ENCODE results near the gene CYTH2. TPM values are rescaled to one million over a fixed set of nuclear protein-coding genes. Genes with fewer than 3 reads are reported as not detected.

CYTH2 gene
- total RNA-seq, 1 donor from 2014 or later = 50.3 TPM

GRCh38 chr19:48480183-48480557 lies 11.0 kb downstream of the CYTH2 start:
- Histone ChIP-seq H4K20me1 (ENCODE audit: low read depth) (peaks cover 22% of the 10 kb centered on the region), H2AFZ (replicated peaks) (no peak overlapping the region), H3K79me2 (ENCODE audit: low read depth) (no peaks in the 10 kb centered on the region), H3K4me1 (no peaks in the 10 kb centered on the region), H3K36me3 (no peaks in the 10 kb centered on the region), H3K9ac (no peak overlapping the region), H3K9me3 (ENCODE audit: low read depth) (no peaks in the 10 kb centered on the region), H3K27me3 (no peaks in the 10 kb centered on the region), H3F3A (ENCODE audit: low read depth) (peaks cover 38% of the 10 kb centered on the region), H3K27ac (no peak overlapping the region), H3K4me2 (no peak overlapping the region), H3K4me3 (no peak overlapping the region)
- Mint-ChIP-seq H3K4me1 (peaks cover 24% of the 10 kb centered on the region), H3K27me3 (ENCODE audit: insufficient read depth, low read depth) (peaks cover 13% of the 10 kb centered on the region), H3K4me3 (no peak overlapping the region), H3K36me3 (peaks cover 27% of the 10 kb centered on the region), H3K9me3 (no peaks in the 10 kb centered on the region), H3K27ac (no peak overlapping the region)
- no peak for DNase-seq (ENCODE audit: low spot score)
- TF ChIP-seq EZH2 (IDR thresholded peaks at IDR 0.05) = no peak
- no peak for TF ChIP-seq EZH2phosphoT487 (IDR thresholded peaks at IDR 0.05)
- TF ChIP-seq, protein P1, sequence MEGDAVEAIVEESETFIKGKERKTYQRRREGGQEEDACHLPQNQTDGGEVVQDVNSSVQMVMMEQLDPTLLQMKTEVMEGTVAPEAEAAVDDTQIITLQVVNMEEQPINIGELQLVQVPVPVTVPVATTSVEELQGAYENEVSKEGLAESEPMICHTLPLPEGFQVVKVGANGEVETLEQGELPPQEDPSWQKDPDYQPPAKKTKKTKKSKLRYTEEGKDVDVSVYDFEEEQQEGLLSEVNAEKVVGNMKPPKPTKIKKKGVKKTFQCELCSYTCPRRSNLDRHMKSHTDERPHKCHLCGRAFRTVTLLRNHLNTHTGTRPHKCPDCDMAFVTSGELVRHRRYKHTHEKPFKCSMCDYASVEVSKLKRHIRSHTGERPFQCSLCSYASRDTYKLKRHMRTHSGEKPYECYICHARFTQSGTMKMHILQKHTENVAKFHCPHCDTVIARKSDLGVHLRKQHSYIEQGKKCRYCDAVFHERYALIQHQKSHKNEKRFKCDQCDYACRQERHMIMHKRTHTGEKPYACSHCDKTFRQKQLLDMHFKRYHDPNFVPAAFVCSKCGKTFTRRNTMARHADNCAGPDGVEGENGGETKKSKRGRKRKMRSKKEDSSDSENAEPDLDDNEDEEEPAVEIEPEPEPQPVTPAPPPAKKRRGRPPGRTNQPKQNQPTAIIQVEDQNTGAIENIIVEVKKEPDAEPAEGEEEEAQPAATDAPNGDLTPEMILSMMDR (IDR thresholded peaks at IDR 0.05) = no peak

DNA sequence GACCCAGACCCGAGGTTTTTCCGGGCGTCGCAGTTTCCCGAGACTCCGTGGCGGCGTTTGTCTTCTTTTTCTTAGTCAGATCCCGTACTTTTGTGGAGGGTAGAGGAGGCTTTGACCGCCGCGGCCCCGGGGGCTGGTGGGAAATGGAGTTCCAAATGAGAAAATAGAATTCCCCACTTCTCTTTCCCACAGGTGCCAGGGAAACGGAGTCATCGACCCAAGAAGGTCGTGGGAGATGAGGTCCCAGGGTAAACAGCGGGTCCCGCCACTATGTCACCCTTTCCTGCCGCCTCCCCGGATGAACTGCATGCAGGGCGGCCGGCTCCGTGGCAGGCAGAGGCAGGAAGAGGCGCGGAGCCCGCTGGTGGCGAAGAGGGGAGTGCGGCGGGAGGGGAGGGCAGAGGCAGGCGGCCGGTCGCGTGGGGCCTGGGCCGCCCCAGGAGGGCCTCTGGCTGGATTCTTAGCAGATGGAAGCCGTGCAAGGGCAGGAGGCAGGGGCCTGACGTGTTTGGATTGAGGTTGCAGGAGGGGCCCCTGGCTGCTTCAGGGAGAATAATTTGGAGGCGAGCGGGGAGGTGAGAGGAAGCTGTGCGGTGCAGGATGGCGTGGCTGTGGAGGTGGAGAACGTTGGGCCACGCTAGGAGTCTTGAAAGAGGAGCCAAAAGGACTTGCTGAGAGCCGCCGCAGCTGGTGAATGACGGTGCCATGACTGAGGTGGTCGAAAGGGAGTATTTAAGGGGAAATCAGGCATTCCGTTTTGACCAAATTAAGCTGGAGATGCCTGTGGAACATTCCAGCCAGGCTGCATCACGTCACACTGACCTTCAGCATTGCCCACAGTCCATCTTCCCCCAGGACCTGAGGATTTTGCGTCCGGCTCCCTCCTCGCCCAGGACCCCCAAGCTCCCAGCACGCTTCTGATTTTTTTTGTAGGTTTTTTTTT lies 11.7 kb downstream of the CYTH2 start:
- peaks cover 16% of the 10 kb centered on the region for H4K20me1 ChIP-seq (ENCODE audit: low read depth)
- no peaks in the 10 kb centered on the region for H3K27me3 ChIP-seq
- no peak overlapping the region for H3K4me2 ChIP-seq
- Mint-ChIP-seq H3K4me1 (peaks cover 27% of the 10 kb centered on the region), H3K27me3 (ENCODE audit: insufficient read depth, low read depth) (peaks cover 10% of the 10 kb centered on the region), H3K36me3 (peaks cover 27% of the 10 kb centered on the region), H3K9me3 (no peaks in the 10 kb centered on the region), H3K27ac (peak overlapping the region; percentile 85), H3K4me3 (peak overlapping the region; percentile 21)
- H3K79me2 ChIP-seq (ENCODE audit: low read depth) = no peaks in the 10 kb centered on the region
- H3K4me3 ChIP-seq = no peak overlapping the region
- no peaks in the 10 kb centered on the region for H3K36me3 ChIP-seq
- peaks cover 38% of the 10 kb centered on the region for H3F3A ChIP-seq (ENCODE audit: low read depth)
- H2AFZ ChIP-seq (replicated peaks) = no peak overlapping the region
- H3K27ac ChIP-seq = peak overlapping the region; percentile 70
- no peaks in the 10 kb centered on the region for H3K4me1 ChIP-seq
- TF ChIP-seq, protein P1 (IDR thresholded peaks at IDR 0.05) = no peak
- TF ChIP-seq EZH2phosphoT487 (IDR thresholded peaks at IDR 0.05) (no peak), EZH2 (IDR thresholded peaks at IDR 0.05) (no peak)
- no peak overlapping the region for H3K9ac ChIP-seq
- H3K9me3 ChIP-seq (ENCODE audit: low read depth) = no peaks in the 10 kb centered on the region
- no peak for DNase-seq (ENCODE audit: low spot score)

GRCh38 chr19:48481846-48482639 lies 12.9 kb downstream of the CYTH2 start:
- Histone ChIP-seq H3K79me2 (ENCODE audit: low read depth) (no peaks in the 10 kb centered on the region), H3K9ac (no peak overlapping the region), H3K27ac (no peak overlapping the region), H3F3A (ENCODE audit: low read depth) (peaks cover 38% of the 10 kb centered on the region), H4K20me1 (ENCODE audit: low read depth) (peaks cover 16% of the 10 kb centered on the region), H3K9me3 (ENCODE audit: low read depth) (no peaks in the 10 kb centered on the region), H3K36me3 (no peaks in the 10 kb centered on the region), H2AFZ (replicated peaks) (no peak overlapping the region), H3K4me3 (no peak overlapping the region), H3K4me2 (no peak overlapping the region), H3K27me3 (no peaks in the 10 kb centered on the region), H3K4me1 (no peaks in the 10 kb centered on the region)
- TF ChIP-seq EZH2 (IDR thresholded peaks at IDR 0.05) (no peak), EZH2phosphoT487 (IDR thresholded peaks at IDR 0.05) (no peak)
- TF ChIP-seq, protein P1 (IDR thresholded peaks at IDR 0.05) = no peak
- Mint-ChIP-seq H3K27me3 (ENCODE audit: insufficient read depth, low read depth) (peaks cover 14% of the 10 kb centered on the region), H3K4me1 (peaks cover 30% of the 10 kb centered on the region), H3K4me3 (peak overlapping the region; percentile 33), H3K27ac (peak overlapping the region; percentile 92), H3K36me3 (peaks cover 24% of the 10 kb centered on the region), H3K9me3 (no peaks in the 10 kb centered on the region)
- no peak for DNase-seq (ENCODE audit: low spot score)
